Mesenteric fat pad (tissue), 1 donor: Measurements from ENCODE around the gene STX10. TPM values are rescaled to one million over a fixed set of nuclear protein-coding genes. Genes with fewer than 3 reads are reported as not detected.

Source experiments
- DNase-seq: peaks from one replicate; pipeline ENCODE4 v3.0.0-alpha.2; 2020; ENCODE audit warnings: low spot score
- total RNA-seq: library from RNA; stranded (reverse); fragmentation: NEBNext Ultra II Directional; extraction: Animal tissue kit (Norgen Biotek cat#: 25700); gene quantifications from one replicate; pipeline ENCODE4 v1.2.1, GENCODE V29; 2021
- donor health status: DM: yes; HTN: yes; CAD: no.

Gene STX10
- total RNA-seq, 1 donor from 2014 or later = 45.4 TPM

DNA sequence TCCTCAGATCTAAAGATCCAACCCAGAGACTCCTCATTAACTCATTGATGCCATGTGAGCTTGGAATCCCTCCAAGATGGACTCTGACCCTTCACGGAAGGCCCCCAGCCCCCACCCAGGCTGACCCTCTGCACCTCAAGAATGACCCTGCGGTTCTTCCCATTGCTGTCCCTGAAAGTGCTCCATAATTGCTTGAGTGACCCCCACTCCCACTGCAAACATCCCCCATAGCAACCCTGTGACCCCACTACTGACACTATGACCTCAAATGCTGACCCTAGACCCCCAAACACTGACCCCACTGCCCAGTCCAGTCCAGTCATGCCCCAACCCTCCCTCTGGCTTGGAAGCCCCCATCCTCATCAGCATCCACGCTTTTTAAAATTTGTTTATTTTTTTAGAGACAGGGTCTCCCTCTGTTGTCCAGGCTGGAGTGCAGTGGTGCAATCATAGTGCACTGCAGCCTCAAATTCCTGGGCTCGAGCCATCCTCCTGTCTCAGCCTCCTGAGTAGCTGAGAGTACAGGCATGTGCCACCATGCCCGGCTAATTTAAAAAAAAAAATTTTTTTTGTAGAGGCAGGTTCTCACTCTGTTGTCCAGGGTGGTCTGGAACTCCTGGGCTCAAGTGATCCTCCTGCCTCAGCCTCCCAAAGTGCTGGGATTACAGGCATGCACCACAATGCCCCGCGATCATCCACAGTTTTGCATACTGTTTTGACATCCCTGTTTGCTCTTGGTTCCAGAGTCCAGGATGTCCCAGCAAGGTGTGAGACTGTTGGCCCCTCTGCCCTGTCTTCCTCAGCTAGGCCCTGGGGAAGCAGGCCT lies 48.4 kb downstream of the STX10 start:
- DNase-seq = no peak

GRCh38 chr19:13100841-13101589 lies 49.2 kb downstream of the STX10 start:
- DNase-seq = no peak

- DNase-seq = no peak
Measured at GRCh38 chr19:13100031-13100588, 50.1 kb downstream of the STX10 start.

GRCh38 chr19:13099073-13099999 lies 50.8 kb downstream of the STX10 start:
- DNase-seq = no peak

DNA sequence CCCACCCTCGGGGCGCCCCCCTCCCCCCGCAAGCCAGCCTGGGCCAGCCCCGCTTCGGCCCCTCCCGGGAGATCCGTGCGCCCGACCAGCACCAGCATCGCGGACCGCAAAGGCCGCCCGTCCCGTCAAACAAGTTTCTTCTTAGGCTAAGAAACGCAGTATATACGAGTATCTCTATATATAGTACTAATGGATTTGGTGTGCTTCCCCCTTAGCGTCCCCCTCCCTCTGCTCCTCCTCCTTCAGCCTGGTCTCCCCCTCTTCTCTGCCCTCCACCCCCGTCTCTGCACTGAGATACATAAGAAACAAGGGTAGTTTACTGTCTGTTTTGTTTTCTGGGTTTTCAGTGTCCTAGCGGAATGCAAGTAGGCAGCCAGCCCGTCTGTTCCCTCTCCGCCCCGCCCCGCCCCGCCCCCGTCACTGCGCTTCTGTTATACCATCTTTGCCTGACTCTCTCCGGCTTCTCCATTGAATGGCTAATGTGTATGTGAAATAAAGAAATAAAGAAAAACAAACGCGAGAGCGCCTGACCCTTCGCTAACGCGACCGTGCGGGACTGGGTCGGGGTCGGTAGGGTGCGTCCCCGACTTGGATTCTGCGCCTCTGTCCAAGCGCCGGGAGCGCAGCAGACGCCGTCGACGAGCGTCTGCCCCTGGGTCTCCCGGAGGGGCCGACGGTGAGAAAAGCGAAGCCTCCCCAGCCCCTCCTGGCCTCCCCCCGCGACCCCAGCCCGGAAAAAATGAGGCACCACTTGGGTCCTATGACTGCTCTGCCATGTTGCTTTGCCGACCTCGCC lies 51.7 kb downstream of the STX10 start:
- DNase-seq = no peak

GRCh38 chr19:13097463-13098258 lies 52.5 kb downstream of the STX10 start:
- DNase-seq = no peak

GRCh38 chr19:13097033-13097462 lies 53.1 kb downstream of the STX10 start:
- no peak for DNase-seq

DNA sequence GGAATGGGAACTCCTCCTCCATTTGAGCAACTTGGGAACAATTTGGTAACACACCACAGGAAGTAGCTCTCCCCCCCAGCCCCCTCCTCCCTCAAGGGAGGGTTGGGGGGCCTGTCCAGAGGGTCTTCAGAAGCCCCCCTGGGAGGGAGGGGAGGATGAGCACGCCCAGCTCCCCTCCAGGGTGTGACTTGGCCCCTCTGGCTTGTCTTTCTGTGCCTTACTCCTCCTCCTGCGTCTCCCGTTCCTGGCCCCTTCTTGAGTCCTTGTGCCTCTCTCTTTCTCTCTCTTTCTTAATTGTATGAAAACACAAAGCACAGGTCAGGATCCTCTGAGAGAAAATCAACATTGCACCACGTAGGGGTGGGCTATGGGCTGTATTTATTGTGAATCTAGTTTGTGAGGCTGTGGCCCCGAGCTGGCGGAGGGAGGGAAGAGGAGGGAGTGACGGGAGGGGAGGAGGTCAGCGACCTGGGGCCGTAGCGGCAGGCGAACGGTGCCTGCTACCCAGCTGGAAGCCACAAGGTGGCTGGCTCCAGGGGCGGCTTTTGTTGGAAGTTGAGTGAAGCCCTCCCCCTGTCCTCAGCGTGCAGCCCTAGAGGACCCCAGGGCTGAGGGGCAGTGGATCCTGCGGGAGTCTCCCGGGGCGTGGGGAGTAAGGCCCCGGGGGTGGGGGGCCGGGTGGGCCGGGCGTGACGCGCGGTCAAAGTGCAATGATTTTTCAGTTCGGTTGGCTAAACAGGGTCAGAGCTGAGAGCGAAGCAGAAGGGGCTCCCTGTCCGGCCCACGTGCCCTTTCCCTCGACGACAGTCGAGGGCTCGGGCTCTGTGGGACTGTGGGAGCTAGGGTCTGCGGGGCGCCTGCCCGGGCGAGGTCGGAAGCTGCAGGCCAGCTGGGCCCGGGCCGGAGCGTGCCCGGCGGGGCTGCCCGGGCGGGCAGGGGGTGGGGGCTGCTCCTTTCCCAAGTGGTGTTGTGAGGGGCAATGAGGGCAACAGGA lies 53.9 kb downstream of the STX10 start:
- DNase-seq = no peak

DNA sequence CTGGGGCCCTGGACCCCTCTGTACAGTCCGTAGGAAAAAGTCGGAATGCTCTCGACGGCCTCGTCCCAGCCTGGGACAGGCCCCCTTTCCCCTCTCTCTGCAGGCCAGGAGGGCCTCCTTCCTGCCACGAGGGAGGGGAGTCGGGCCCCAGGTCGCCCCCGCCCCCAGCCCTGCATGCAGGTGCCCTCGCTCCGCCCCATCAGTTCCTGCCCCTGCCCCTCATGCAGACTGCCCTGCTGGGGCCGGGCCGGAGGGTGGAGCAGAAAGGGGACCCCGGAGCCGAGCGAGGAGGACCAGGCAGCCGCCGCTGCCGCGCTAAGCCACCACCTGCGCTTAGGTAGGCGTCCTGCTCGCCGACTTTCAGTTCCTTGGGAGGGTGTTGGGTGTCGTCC lies 54.8 kb downstream of the STX10 start:
- no peak for DNase-seq

DNA sequence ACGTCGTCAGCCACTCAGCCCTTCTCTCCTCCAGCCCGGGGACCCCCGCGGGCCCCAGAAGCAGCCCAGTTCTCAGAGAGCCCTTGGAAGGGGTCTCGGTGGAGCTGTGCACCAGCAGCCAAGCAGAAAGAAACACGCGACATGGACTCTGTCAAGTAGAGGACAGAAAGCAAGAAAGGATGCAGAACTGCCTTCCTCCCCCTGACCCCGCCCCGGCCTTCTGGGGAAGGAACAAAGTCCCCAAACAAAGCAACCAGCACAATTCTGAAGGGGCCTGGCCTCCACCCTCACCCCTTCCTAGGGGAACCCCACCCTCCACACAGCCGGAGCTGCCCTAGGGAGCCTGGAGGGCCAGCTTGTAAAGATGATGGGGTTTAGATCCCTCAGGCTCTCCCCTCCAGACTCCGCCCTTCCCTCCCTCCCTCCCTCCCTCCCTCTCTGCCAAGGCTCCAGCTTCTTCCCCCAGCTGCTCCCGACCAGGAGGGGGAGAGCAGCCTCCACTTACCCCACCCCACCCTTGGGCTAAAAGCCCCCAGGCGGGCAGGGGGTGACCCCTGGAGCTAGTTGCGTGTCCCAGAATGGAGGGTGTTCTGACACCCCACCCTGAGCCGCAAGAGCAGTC lies 55.3 kb downstream of the STX10 start:
- DNase-seq = no peak

- DNase-seq = no peak
Measured at GRCh38 chr19:13094106-13094504, 56.1 kb downstream of the STX10 start.

Other genes with a start within 250 kb of the STX10 start
- gene SYCE2, start 231.1 kb downstream of the STX10 start, total RNA-seq = not detected
- 51.6 TPM for gene FARSA, start 216.7 kb downstream of the STX10 start, total RNA-seq
- 877 TPM for gene CALR, start 211.8 kb downstream of the STX10 start, total RNA-seq
- gene RAD23A, start 204.5 kb downstream of the STX10 start, total RNA-seq = 143 TPM
- gene GADD45GIP1, start 193.2 kb downstream of the STX10 start, total RNA-seq = 19.8 TPM
- gene DAND5, start 180.8 kb downstream of the STX10 start, total RNA-seq = not detected
- gene NFIX, start 154.9 kb downstream of the STX10 start, total RNA-seq = 166 TPM
- 11.5 TPM for gene LYL1, start 47.5 kb downstream of the STX10 start, total RNA-seq
- 33.2 TPM for gene TRMT1, start 33.6 kb downstream of the STX10 start, total RNA-seq
- gene NACC1, start 32.1 kb downstream of the STX10 start, total RNA-seq = 45.2 TPM
- gene IER2, start within 50 bp of the STX10 start, total RNA-seq = 229 TPM